Measurements from ENCODE around the gene FOXRED1. TPM values are rescaled to one million over a fixed set of nuclear protein-coding genes. Genes with fewer than 3 reads are reported as not detected.

Gene FOXRED1
- total RNA-seq, 1 experiment from 2014 or later, result 67.5 TPM

DNA sequence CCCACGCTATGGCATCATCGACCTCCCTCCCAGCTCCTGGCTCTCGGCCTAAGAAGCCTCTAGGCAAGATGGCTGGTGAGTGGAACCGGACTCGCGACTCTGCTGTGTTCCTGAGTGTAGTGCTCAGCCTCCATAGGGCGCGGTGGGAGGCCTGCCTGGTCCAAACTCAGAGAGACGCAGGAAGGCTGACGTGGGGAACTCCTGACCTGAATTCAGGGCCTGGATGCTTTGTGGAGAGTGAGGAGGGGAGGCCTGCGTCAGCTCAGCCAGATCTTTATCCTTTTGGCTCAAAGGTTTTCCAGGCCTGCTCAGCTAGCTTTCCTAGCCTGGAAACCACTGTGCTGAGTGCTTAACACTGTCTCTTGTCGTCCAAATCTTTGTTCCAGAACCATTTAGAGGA lies 21.9 kb downstream of the FOXRED1 start:
- H3K79me2 ChIP-seq (ENCODE audit: insufficient read depth, low read length), result no peaks in the 10 kb centered on the region
- H4K8ac ChIP-seq (replicated peaks; ENCODE audit: insufficient read length, low read depth, low read length), result no peak overlapping the region
- H3K4ac ChIP-seq (ENCODE audit: low read depth, low read length), result no peak overlapping the region
- no peak overlapping the region for H2AK5ac ChIP-seq (ENCODE audit: insufficient read length, low read length)
- H3T11ph ChIP-seq (ENCODE audit: low read length), result no peak overlapping the region
- H2BK20ac ChIP-seq (ENCODE audit: low read depth, low read length, poor library complexity, severe bottlenecking), result no peak overlapping the region
- peak overlapping the region in 2 of 3 experiments; percentile 39 to 70; a peak in 2 of 7 replicates for H3K27ac Mint-ChIP-seq
- H3K9me3 Mint-ChIP-seq, result no peaks in the 10 kb centered on the region
- no peaks in the 10 kb centered on the region for H3K27me3 ChIP-seq (ENCODE audit: insufficient read depth, low read length)
- no peak overlapping the region for H3K4me2 ChIP-seq (ENCODE audit: insufficient read depth, insufficient read length, low read length)
- no peaks in the 10 kb centered on the region for H3K27me3 Mint-ChIP-seq (ENCODE audit: low read depth)
- peaks cover 7 to 32% (median 9%) of the 10 kb centered on the region in 3 experiments; a peak in 4 of 7 replicates for H3K36me3 Mint-ChIP-seq (ENCODE audit: insufficient read depth in 1 of 3, low read depth in 3 of 3)
- no peaks in the 10 kb centered on the region for H4K20me1 ChIP-seq (ENCODE audit: control insufficient read depth, insufficient read depth, insufficient read length)
- H3K4me1 ChIP-seq (ENCODE audit: insufficient read depth, low read length), result no peaks in the 10 kb centered on the region
- no peaks in the 10 kb centered on the region for H3K23me2 ChIP-seq (ENCODE audit: insufficient read length, low read depth, low read length, poor library complexity, severe bottlenecking)
- no peak overlapping the region for H4K5ac ChIP-seq (ENCODE audit: insufficient read length, low read depth, low read length)
- WGBS (ENCODE audit: extremely low coverage, insufficient read length, low lambda C conversion rate), result no CpG with 5 or more reads among the region's 12 CpGs
- H2BK120ac ChIP-seq (ENCODE audit: low read depth, low read length, poor library complexity, severe bottlenecking), result no peak overlapping the region
- H3K4me3 Mint-ChIP-seq, result no peak overlapping the region
- H3K4me1 Mint-ChIP-seq, result no peaks in the 10 kb centered on the region
- no peak for DNase-seq
- no peak overlapping the region for H4K91ac ChIP-seq (ENCODE audit: insufficient read length, low read depth, low read length)
- H3K56ac ChIP-seq (ENCODE audit: insufficient read length, low read depth, low read length), result no peak overlapping the region
- H2BK15ac ChIP-seq (ENCODE audit: low read depth, low read length), result no peak overlapping the region
- H3K9me3 ChIP-seq (ENCODE audit: control insufficient read depth, low read depth, low read length), result no peaks in the 10 kb centered on the region
- no peaks in the 10 kb centered on the region for H3K79me1 ChIP-seq (ENCODE audit: insufficient read depth, low read depth, low read length, poor library complexity, severe bottlenecking)
- H3K9ac ChIP-seq (ENCODE audit: extremely low read depth, insufficient read length, low read length), result no peak overlapping the region
- no peak overlapping the region for H3K23ac ChIP-seq (ENCODE audit: insufficient read length, low read depth, low read length)
- TF ChIP-seq, protein P1, sequence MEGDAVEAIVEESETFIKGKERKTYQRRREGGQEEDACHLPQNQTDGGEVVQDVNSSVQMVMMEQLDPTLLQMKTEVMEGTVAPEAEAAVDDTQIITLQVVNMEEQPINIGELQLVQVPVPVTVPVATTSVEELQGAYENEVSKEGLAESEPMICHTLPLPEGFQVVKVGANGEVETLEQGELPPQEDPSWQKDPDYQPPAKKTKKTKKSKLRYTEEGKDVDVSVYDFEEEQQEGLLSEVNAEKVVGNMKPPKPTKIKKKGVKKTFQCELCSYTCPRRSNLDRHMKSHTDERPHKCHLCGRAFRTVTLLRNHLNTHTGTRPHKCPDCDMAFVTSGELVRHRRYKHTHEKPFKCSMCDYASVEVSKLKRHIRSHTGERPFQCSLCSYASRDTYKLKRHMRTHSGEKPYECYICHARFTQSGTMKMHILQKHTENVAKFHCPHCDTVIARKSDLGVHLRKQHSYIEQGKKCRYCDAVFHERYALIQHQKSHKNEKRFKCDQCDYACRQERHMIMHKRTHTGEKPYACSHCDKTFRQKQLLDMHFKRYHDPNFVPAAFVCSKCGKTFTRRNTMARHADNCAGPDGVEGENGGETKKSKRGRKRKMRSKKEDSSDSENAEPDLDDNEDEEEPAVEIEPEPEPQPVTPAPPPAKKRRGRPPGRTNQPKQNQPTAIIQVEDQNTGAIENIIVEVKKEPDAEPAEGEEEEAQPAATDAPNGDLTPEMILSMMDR (conservative IDR thresholded peaks at IDR 0.05), result no peak
- H2BK5ac ChIP-seq (ENCODE audit: insufficient read length, low read length), result no peak overlapping the region
- no peak overlapping the region for H2BK12ac ChIP-seq (ENCODE audit: insufficient read length, low read depth, low read length)
- no peak overlapping the region for H3K14ac ChIP-seq (ENCODE audit: insufficient read depth, low read length)
- no peak overlapping the region for H2AFZ ChIP-seq (ENCODE audit: low read length)
- no peak overlapping the region for H3K18ac ChIP-seq (ENCODE audit: insufficient read length, low read depth, low read length)
- no peak overlapping the region for H3K27ac ChIP-seq (ENCODE audit: insufficient read length, low read depth, low read length)
